Astrocyte of the spinal cord (primary cell): Measurements from ENCODE around the gene NCEH1.

Experiments
- DNase-seq: peaks from one replicate; pipeline ENCODE4 v3.0.0; 2011; ENCODE audit warnings: low read depth, low spot score
- H3K4me3 ChIP-seq: 2 replicates; pipeline ENCODE4 v1.5.1; 2011; ENCODE audit warnings: low read depth, mild to moderate bottlenecking, low read length, moderate library complexity
- CTCF ChIP-seq: IDR thresholded peaks from 2 replicates; pipeline ENCODE4 v1.5.1; 2012; ENCODE audit warnings: low read depth, mild to moderate bottlenecking, low read length, inconsistent platforms
- in situ Hi-C: cut with HindIII; loops from 2 replicates; pipeline ENCODE4 v1.10.0; 2017; ENCODE audit warnings: low sequenced_read_pairs

Gene NCEH1

GRCh38 chr3:172612871-172613678, 97.8 kb downstream of the NCEH1 start:
- no peak for DNase-seq
- no peak overlapping the region for H3K4me3 ChIP-seq
- TF ChIP-seq CTCF, result no peak
- in situ Hi-C loops, result no loop called here

GRCh38 chr3:172609750-172610149, 101.1 kb downstream of the NCEH1 start:
- no peak for DNase-seq
- no peak for TF ChIP-seq CTCF
- in situ Hi-C loops, result no loop called here
- no peak overlapping the region for H3K4me3 ChIP-seq

GRCh38 chr3:172608575-172608974, 102.3 kb downstream of the NCEH1 start:
- TF ChIP-seq CTCF, result no peak
- in situ Hi-C loops, result no loop called here
- H3K4me3 ChIP-seq, result no peak overlapping the region
- no peak for DNase-seq

- H3K4me3 ChIP-seq, result no peak overlapping the region
- in situ Hi-C loops, result no loop called here
- TF ChIP-seq CTCF, result no peak
- DNase-seq, result peak; percentile 91
Measured at GRCh38 chr3:172607305-172608121, 103.4 kb downstream of the NCEH1 start.

- TF ChIP-seq CTCF, result no peak
- in situ Hi-C loops, result no loop called here
- no peak overlapping the region for H3K4me3 ChIP-seq
- peak; percentile 72 for DNase-seq
Measured at GRCh38 chr3:172606021-172606420, 104.8 kb downstream of the NCEH1 start.

GRCh38 chr3:172604895-172605646, 105.8 kb downstream of the NCEH1 start:
- TF ChIP-seq CTCF, result no peak
- no peak overlapping the region for H3K4me3 ChIP-seq
- in situ Hi-C loops, result no loop called here
- DNase-seq, result no peak
